Epithelial cell of esophagus (primary cell): Measurements from ENCODE around the gene EFR3B.
"Not testable (repeated sequence)": the region's sequence is repeated elsewhere in the genome, so short reads cannot be mapped to it uniquely, and the experiment has no call there.

Experiments used
- DNase-seq: peaks from one replicate; pipeline ENCODE4 v3.0.0; 2010; ENCODE audit warnings: low read depth
- H3K4me3 ChIP-seq: 2 replicates; pipeline ENCODE4 v1.5.1; 2011; ENCODE audit warnings: mild to moderate bottlenecking, low read length, control low read depth
- CTCF ChIP-seq: IDR thresholded peaks from 2 replicates; pipeline ENCODE4 v1.5.1; 2011; ENCODE audit warnings: low read depth, mild to moderate bottlenecking, low read length, control low read depth, inconsistent platforms; ENCODE audit not compliant: insufficient read depth; ENCODE audit errors: missing control alignments

EFR3B gene

GRCh38 chr2:25145803-25146202 lies 103.9 kb downstream of the EFR3B start:
- TF ChIP-seq CTCF, result no peak
- DNase-seq, result no peak
- H3K4me3 ChIP-seq, result no peak overlapping the region

- no peak overlapping the region for H3K4me3 ChIP-seq
- DNase-seq, result no peak
- TF ChIP-seq CTCF, result no peak
Measured at GRCh38 chr2:25146896-25147295, 105.0 kb downstream of the EFR3B start.

- H3K4me3 ChIP-seq, result no peak overlapping the region
- TF ChIP-seq CTCF, result no peak
- no peak for DNase-seq
Measured at GRCh38 chr2:25149646-25150045, 107.8 kb downstream of the EFR3B start.

GRCh38 chr2:25150993-25151392 lies 109.1 kb downstream of the EFR3B start:
- not testable (repeated sequence) for DNase-seq, H3K4me3 ChIP-seq

GRCh38 chr2:25151718-25152117 lies 109.8 kb downstream of the EFR3B start:
- no peak for TF ChIP-seq CTCF
- no peak for DNase-seq
- H3K4me3 ChIP-seq, result no peak overlapping the region

GRCh38 chr2:25155401-25155800 lies 113.5 kb downstream of the EFR3B start:
- no peak for DNase-seq
- TF ChIP-seq CTCF, result no peak
- no peak overlapping the region for H3K4me3 ChIP-seq

- no peak for DNase-seq
- H3K4me3 ChIP-seq, result no peak overlapping the region
- TF ChIP-seq CTCF, result no peak
Measured at GRCh38 chr2:25158096-25158852, 116.4 kb downstream of the EFR3B start.

- TF ChIP-seq CTCF, result no peak
- H3K4me3 ChIP-seq, result no peak overlapping the region
- DNase-seq, result no peak
Measured at GRCh38 chr2:25159949-25160348, 118.1 kb downstream of the EFR3B start.
